ENCODE measurements around the gene UTP25. TPM values are rescaled to one million over a fixed set of nuclear protein-coding genes. Genes with fewer than 3 reads are reported as not detected.

UTP25 gene
- total and polyA plus RNA-seq, 2 of the 4 experiments (the other 2 are of a cell fraction) = 7.1 to 17.4 TPM

DNA sequence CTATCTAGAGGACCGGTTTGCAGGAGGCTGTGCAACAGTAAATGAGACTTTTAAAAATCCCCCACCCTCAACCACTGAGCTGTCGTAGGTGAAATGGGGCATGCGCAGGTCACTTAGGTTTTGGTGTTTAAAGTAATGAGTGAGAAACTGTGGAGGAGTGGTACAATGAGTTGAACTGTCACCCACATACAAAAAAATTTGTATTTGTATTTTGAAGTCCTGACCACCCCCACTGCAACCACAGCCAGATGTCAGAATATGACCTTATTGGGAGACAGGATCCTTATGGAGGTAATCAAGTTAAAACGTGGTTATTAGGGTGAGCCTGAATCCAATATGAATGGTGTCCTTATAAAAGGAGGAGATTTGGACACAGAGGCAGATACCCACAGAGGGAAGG lies 20.3 kb upstream of the UTP25 start:
- Histone ChIP-seq H3K27ac (ENCODE audit: insufficient read depth, low read length) (no peak overlapping the region), H3K9me3 (ENCODE audit: control insufficient read depth, insufficient read depth, low read length) (no peaks in the 10 kb centered on the region), H2AK5ac (ENCODE audit: low read depth, low read length) (no peak overlapping the region), H2BK120ac (ENCODE audit: low read depth, low read length) (no peak overlapping the region; the same call in 1 of the 2 replicates), H3K27me3 (ENCODE audit: control insufficient read depth, insufficient read depth, low read length) (peaks cover 2% of the 10 kb centered on the region; the same call in 1 of the 2 replicates), H2BK15ac (ENCODE audit: low read depth, low read length) (no peak overlapping the region; the same call in 2 of the 3 replicates), H3K9me1 (ENCODE audit: insufficient read depth, low read length) (peaks cover 3% of the 10 kb centered on the region; the same call in 1 of the 2 replicates), H3K23ac (ENCODE audit: low read depth, low read length) (no peak overlapping the region), H4K20me1 (ENCODE audit: insufficient read depth, low read length) (no peaks in the 10 kb centered on the region), H3K4me1 (ENCODE audit: control insufficient read depth, insufficient read depth, low read length) (peaks cover 5% of the 10 kb centered on the region; the same call in 1 of the 2 replicates), H4K5ac (ENCODE audit: low read depth, low read length) (no peak overlapping the region), H3K79me1 (ENCODE audit: low read depth in 1 of 2, low read length in 2 of 2) (no peaks in the 10 kb centered on the region), H2AK9ac (replicated peaks; ENCODE audit: low read depth, low read length, poor library complexity) (peak overlapping the region; percentile 70), H3K4ac (ENCODE audit: low read depth, low read length) (no peak overlapping the region), H3K4me3 (ENCODE audit: insufficient read depth, low read depth, low read length) (no peak overlapping the region), H3K36me3 (ENCODE audit: control insufficient read depth, insufficient read depth, low read length) (no peaks in the 10 kb centered on the region), H3K4me2 (ENCODE audit: low read depth, low read length) (no peak overlapping the region), H2BK5ac (ENCODE audit: low read depth, low read length, poor library complexity, severe bottlenecking) (no peak overlapping the region), H4K91ac (ENCODE audit: insufficient read depth, low read depth, low read length) (no peak overlapping the region), H3K9ac (ENCODE audit: low read depth, low read length) (no peak overlapping the region), H3K18ac (ENCODE audit: low read depth, low read length) (no peak overlapping the region), H3K14ac (replicated peaks; ENCODE audit: low read depth, low read length) (no peak overlapping the region), H3K56ac (ENCODE audit: extremely low read depth, insufficient read depth, low read length) (no peak overlapping the region), H4K8ac (ENCODE audit: low read depth in 2 of 2, low read length in 2 of 2) (no peak overlapping the region), H2BK20ac (ENCODE audit: low read depth, low read length) (peak overlapping the region; percentile 37; the same call in 1 of the 2 replicates), H2AFZ (replicated peaks; ENCODE audit: low read length, poor library complexity) (no peak overlapping the region)
- ATAC-seq (ENCODE audit: low read depth) (no peak), DNase-seq (no peak)
- no CpG with 5 or more reads among the region's 4 CpGs for WGBS, 2 experiments (ENCODE audit: extremely low coverage in 2 of 2, insufficient read length in 1 of 2)
- TF ChIP-seq FOS (IDR thresholded peaks at IDR 0.05; ENCODE audit: low read depth, low read length) = no peak
- TF ChIP-seq RFX5 (IDR thresholded peaks at IDR 0.05; ENCODE audit: low read depth, low read length) = no peak
- no peak for TF ChIP-seq CHD1 (IDR thresholded peaks at IDR 0.05; ENCODE audit: low read depth, low read length)
- TF ChIP-seq POLR2A (IDR thresholded peaks at IDR 0.05; ENCODE audit: low read depth, low read length) = no peak
- no peak for TF ChIP-seq NFE2L2 (IDR thresholded peaks at IDR 0.05; ENCODE audit: low read depth, low read length)
- TF ChIP-seq SMC3 (IDR thresholded peaks at IDR 0.05; ENCODE audit: low read depth, low read length) = no peak
- TF ChIP-seq BHLHE40 (IDR thresholded peaks at IDR 0.05; ENCODE audit: low read depth, low read length) = no peak
- TF ChIP-seq, protein P1, sequence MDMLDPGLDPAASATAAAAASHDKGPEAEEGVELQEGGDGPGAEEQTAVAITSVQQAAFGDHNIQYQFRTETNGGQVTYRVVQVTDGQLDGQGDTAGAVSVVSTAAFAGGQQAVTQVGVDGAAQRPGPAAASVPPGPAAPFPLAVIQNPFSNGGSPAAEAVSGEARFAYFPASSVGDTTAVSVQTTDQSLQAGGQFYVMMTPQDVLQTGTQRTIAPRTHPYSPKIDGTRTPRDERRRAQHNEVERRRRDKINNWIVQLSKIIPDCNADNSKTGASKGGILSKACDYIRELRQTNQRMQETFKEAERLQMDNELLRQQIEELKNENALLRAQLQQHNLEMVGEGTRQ (IDR thresholded peaks at IDR 0.05; ENCODE audit: low read depth, low read length) = no peak
- TF ChIP-seq ELK1 (IDR thresholded peaks at IDR 0.05; ENCODE audit: borderline replicate concordance, low read depth, low read length) = no peak
- no peak for TF ChIP-seq MAZ (IDR thresholded peaks at IDR 0.05; ENCODE audit: borderline replicate concordance, low read depth, low read length)
- no peak for TF ChIP-seq MXI1 (IDR thresholded peaks at IDR 0.05; ENCODE audit: borderline replicate concordance, low read depth, low read length)
- TF ChIP-seq MAFK (IDR thresholded peaks at IDR 0.05; ENCODE audit: low read depth, low read length) = no peak
- dilution Hi-C loops (cut with HindIII; ENCODE audit: low sequenced_read_pairs, unreplicated experiment) = loop anchor here (25.0 kb wide), 1 partner anchor 180 kb away; no protein-coding TSS in a partner anchor
- intact Hi-C loops (cut with micrococcal nuclease) = no loop called here
- POLR2A ChIA-PET (ENCODE audit: unreplicated experiment) = interaction anchor here (0.6 kb wide), 1 partner anchor 32 kb away, joined by 8 read pairs; no protein-coding TSS in a partner anchor
- in situ Hi-C loops (cut with MboI; ENCODE audit: low sequenced_read_pairs) = no loop called here
- BruUV-seq (replicated peaks) = no TSS peak
- CTCF ChIA-PET = interaction anchor here (1.4 kb wide), 1 partner anchor 15 kb away, joined by 7 read pairs; no protein-coding TSS in a partner anchor
